GM12865 (cell line): ENCODE results near the gene HOXC5.

Experiments used
- DNase-seq: peaks from one replicate; pipeline ENCODE4 v3.0.0; 2010; ENCODE audit warnings: low read depth
- H3K4me3 ChIP-seq: 2 replicates; pipeline ENCODE4 v1.5.1; 2011; ENCODE audit warnings: mild to moderate bottlenecking, low read depth, low read length, control low read depth
- TF ChIP-seq, protein P1 (sequence below): IDR thresholded peaks from 2 replicates; pipeline ENCODE4 v1.5.1; 2011; ENCODE audit warnings: low read length, control low read depth, low read depth, inconsistent platforms; ENCODE audit not compliant: insufficient read depth; ENCODE audit errors: missing control alignments

The HOXC5 gene

DNA sequence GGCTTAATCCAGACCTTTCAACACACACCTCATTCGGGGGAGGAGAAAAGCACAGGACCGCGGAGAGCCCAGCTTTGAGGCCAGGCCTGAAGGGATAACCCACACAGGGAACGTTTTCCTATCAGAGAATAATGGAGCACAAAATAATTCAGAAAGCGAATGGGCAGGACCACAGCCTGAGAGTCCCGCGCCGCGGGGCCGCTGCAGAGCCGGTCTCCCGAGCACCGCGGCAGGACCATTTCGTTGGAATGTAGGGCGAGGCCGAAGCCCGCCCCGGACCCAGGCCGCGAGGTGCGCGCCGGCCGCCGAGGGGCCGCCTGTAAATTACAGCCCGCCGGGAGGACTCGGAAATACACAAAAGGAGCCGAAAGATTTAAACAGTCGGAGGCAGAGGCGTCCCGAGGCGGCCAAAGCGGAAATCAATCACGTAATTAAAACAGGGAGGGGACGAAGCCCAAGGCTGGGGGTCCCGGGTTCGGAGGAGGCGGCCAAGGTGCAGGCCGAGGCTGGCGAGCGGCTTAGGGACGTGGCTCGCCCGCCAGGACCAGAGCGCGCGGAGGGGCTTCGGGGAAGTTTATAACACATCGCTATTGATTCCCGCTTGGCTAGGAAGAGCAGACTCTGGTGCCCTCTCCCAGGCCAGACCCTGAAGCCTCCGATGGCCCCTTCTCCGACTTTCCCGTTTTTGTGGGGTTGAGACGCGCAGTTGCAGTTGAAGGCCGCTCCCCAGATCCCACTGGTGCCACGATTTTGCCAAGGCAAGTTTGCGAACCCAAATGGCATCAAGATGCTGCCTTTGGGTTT lies 14.5 kb downstream of the HOXC5 start:
- no peak for DNase-seq
- no peak overlapping the region for H3K4me3 ChIP-seq
- TF ChIP-seq, protein P1, sequence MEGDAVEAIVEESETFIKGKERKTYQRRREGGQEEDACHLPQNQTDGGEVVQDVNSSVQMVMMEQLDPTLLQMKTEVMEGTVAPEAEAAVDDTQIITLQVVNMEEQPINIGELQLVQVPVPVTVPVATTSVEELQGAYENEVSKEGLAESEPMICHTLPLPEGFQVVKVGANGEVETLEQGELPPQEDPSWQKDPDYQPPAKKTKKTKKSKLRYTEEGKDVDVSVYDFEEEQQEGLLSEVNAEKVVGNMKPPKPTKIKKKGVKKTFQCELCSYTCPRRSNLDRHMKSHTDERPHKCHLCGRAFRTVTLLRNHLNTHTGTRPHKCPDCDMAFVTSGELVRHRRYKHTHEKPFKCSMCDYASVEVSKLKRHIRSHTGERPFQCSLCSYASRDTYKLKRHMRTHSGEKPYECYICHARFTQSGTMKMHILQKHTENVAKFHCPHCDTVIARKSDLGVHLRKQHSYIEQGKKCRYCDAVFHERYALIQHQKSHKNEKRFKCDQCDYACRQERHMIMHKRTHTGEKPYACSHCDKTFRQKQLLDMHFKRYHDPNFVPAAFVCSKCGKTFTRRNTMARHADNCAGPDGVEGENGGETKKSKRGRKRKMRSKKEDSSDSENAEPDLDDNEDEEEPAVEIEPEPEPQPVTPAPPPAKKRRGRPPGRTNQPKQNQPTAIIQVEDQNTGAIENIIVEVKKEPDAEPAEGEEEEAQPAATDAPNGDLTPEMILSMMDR: no peak

DNA sequence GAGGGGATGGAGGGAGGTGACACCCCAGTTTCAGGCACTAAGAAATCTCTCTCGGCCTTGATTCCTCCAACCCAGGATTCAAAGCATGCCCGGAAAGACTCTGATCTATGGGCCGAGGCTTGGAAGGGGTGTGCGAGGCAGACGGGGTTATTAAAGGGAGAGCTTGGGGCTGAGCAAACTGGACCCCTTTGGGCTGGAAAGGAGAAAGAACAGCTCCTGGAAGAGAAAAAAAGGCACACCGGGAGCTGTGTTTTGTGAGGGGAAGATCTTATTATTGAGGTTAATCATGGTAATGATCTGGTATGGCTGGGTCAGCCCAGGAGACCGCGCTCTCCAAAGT lies 15.1 kb downstream of the HOXC5 start:
- TF ChIP-seq, protein P1: no peak
- H3K4me3 ChIP-seq: no peak overlapping the region
- DNase-seq: no peak

DNA sequence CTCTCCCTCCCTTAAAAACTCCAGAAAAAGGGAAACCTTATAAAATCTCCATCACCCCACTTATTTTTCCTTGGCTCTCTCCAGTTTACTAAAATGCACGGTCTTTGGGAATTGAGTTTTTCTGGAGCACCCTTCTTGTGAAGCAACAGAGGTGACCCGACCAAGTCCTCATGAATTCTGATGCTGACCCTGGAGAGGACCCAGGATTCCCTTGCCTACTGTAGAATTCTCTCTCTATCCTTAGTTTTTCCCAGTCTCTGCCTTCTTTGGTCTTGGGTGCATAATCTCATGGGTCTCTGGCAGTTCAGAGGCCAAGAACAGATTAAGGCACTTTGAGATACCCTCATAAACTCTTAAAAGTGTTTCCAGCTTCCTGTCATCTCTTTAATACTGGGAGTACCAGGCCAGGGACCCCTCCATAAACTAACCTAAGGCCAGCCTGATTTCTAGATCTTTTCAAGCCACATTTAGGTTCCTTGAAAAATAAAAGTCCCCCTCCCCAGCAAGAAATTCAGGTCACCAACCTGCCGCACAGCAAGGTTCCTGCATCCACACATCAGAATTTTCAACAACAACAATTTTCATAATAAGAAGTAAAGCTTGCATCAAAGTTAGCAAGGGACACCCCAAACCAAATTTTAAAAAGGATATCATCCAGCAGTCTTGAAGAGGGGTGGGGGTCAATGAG lies 15.7 kb downstream of the HOXC5 start:
- TF ChIP-seq, protein P1: no peak
- no peak for DNase-seq
- no peak overlapping the region for H3K4me3 ChIP-seq

DNA sequence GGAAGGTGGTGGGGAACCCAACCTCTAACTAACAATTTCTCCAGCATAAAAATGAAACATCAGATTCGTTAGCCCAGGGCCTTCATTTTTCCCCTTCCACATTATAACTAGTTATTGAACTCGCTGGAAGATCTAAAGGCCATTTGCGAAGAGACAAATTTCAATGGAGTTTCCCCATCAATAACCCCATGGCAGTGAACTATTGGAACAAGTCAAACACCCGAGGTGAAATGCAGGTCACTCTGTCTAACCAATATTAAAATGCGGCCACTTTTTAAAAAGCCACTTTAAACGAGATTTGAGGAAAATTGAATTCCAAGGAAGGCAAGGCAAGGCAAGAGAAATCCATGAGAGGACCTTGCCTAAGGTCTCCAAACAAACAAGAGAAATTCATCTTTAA lies 16.3 kb downstream of the HOXC5 start:
- no peak for DNase-seq
- TF ChIP-seq, protein P1: no peak
- H3K4me3 ChIP-seq: no peak overlapping the region

DNA sequence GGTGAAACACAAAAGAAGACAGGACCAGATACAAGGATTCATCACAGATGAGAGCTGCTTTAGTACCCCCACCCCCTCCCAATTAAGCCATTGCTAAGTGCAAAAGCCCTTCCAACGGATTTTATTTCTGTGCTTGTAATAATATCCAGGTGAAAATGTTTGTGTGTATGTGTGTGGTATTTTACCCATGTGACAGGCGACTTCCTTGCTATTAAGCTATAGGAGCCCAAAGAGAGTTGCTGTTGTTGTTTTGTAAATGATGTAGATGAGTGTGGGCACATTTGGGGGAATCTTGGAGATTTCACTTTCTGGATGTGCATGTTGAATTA lies 17.6 kb downstream of the HOXC5 start:
- H3K4me3 ChIP-seq: no peak overlapping the region
- no peak for DNase-seq
- TF ChIP-seq, protein P1: no peak

DNA sequence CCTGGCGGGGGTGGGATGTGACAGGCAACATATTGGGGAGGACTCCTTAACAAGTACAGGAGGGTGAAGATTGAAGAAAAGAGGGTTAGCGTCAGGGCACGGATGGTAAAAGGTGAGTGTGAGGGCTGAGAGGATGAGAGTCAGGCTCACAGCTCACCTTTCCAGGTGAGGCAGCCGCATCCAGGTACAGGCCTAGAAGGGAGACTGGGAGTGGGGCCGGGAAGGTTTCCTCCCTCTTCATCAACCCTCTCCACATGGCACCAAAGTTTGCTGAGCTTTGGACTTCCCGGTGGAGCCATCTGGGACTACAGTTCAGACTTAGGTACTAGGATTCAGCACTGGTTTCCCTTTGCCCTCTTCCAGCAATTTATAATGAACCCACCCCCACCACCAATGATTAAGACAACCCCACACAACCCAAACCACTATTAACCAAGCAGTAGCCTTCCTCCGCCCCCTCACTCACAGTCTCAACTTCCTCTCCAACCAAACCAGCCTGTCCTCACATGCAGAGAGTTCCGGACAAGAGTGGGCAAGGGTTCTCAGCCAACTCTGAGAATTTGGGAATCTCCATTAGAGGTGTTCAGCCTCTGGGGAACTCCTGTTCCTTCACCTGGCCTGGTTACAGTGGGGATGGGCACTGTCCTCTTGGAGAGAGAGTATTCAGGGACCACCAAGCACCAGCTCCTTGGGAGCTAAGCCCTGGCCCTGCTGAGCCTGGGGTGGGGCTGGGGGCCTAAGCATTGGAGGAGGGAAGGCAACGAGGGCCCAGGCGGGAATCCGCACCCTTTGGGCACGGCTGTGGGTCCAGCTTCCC lies 18.4 kb downstream of the HOXC5 start:
- no peak overlapping the region for H3K4me3 ChIP-seq
- no peak for DNase-seq
- TF ChIP-seq, protein P1: no peak
